ENCODE data around the gene NEU3.
"Not testable (repeated sequence)": the region's sequence is repeated elsewhere in the genome, so short reads cannot be mapped to it uniquely, and the experiment has no call there.

NEU3 gene

DNA sequence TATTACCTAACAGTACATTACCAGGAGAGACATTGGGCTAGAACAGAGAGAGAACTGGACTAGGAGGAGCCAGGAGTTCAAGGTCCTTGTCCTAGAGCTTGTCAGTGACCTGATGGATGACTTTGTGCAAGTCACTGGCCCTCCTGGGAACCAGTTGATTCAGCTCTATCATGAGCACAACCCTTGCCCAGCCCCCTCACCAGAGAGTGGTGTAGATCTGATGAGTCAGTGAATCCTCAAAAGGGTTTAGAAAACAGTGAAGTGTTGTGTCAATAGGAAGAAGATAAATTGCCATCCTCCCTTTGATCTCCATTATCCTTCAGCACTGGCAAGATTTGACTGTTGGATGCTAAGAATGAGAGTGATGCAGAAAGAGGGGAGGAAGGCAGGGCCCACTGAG, 24.3 kb downstream of the NEU3 start:
- Histone ChIP-seq H3K36me3 (ENCODE audit: control insufficient read depth, insufficient read depth, low read length) (peaks cover 29% of the 10 kb centered on the region), H3K9me3 (ENCODE audit: control insufficient read depth, insufficient read depth, low read depth, low read length) (peaks cover 4% of the 10 kb centered on the region), H3K9ac (ENCODE audit: low read length) (no peak overlapping the region), H3K27ac (ENCODE audit: low read depth, low read length) (no peak overlapping the region), H3K4me1 (ENCODE audit: control insufficient read depth, insufficient read depth, low read length) (no peaks in the 10 kb centered on the region; the same call in 1 of the 2 replicates), H3K4me3 (ENCODE audit: low read depth, low read length) (no peak overlapping the region), H3K27me3 (ENCODE audit: control insufficient read depth, insufficient read depth, low read length) (no peaks in the 10 kb centered on the region)

DNA sequence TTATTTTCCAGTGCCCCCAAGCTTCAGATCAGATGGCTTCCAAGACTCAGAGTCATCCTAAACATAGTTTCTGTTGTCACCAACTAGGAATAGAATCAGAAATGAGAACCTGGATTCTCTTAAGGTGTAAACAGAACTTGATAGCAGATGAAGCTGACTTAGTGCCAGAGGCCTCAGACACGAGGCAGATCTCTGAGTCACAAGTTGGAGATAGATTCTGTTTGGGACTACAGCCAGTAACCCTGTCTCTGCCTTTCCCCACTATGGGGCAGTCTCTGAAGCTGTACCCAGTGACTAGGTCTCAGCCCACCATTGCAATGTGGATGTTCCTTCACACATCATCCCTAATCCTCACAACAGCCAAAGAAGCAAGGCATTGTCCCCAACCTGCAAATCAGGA, 25.4 kb downstream of the NEU3 start:
- Histone ChIP-seq H3K4me3 (ENCODE audit: low read depth, low read length) (no peak overlapping the region), H3K27me3 (ENCODE audit: control insufficient read depth, insufficient read depth, low read length) (no peaks in the 10 kb centered on the region), H3K36me3 (ENCODE audit: control insufficient read depth, insufficient read depth, low read length) (peaks cover 21% of the 10 kb centered on the region), H3K9me3 (ENCODE audit: control insufficient read depth, insufficient read depth, low read depth, low read length) (peaks cover 10% of the 10 kb centered on the region), H3K27ac (ENCODE audit: low read depth, low read length) (no peak overlapping the region), H3K4me1 (ENCODE audit: control insufficient read depth, insufficient read depth, low read length) (no peaks in the 10 kb centered on the region; the same call in 1 of the 2 replicates), H3K9ac (ENCODE audit: low read length) (no peak overlapping the region)

DNA sequence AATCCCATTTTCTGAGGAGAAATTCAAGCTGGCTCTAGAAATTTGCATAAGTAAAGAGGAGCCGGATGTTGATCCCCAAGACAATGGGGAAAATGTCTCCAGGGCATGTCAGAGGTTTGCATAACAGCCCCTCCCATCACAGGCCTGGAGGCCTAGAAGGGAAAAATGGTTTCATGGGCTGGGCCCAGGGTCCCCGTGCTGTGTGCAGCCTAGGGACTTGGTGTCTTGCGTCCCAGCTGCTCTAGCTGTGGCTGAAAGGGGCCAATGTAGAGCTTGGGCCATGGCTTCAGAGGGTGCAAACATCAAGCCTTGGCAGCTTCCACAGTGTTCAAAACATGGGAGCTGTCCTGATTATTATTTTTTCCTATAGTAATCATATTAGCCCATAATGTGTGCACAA, 30.5 kb downstream of the NEU3 start:
- not testable (repeated sequence) for H3K4me1 ChIP-seq (ENCODE audit: control insufficient read depth, insufficient read depth, low read length); H3K27me3 ChIP-seq (ENCODE audit: control insufficient read depth, insufficient read depth, low read length); H3K9ac ChIP-seq (ENCODE audit: low read length); H3K27ac ChIP-seq (ENCODE audit: low read depth, low read length); H3K36me3 ChIP-seq (ENCODE audit: control insufficient read depth, insufficient read depth, low read length); H3K4me3 ChIP-seq (ENCODE audit: low read depth, low read length)
- peaks cover 28% of the 10 kb centered on the region for H3K9me3 ChIP-seq (ENCODE audit: control insufficient read depth, insufficient read depth, low read depth, low read length)

DNA sequence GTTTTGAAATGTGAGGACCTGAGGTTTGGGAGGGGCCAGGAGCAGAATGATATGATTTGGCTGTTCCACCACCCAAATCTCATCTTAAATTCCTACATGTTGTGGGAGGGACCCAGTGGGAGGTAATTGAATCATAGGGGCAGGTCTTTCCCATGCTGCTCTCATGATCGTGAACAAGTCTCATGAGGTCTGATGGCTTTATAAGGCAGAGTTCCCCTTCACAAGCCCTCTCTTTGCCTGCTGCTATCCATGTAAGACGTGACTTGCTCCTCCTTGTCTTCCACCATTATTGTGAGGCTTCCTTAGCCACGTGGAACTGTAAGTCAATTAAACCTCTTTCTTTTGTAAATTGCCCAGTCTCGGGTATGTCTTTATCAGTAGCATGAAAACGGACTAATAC, 31.6 kb downstream of the NEU3 start:
- H3K4me1 ChIP-seq (ENCODE audit: control insufficient read depth, insufficient read depth, low read length); H3K9ac ChIP-seq (ENCODE audit: low read length); H3K4me3 ChIP-seq (ENCODE audit: low read depth, low read length); H3K27ac ChIP-seq (ENCODE audit: low read depth, low read length); H3K27me3 ChIP-seq (ENCODE audit: control insufficient read depth, insufficient read depth, low read length); H3K36me3 ChIP-seq (ENCODE audit: control insufficient read depth, insufficient read depth, low read length): not testable (repeated sequence)
- peaks cover 28% of the 10 kb centered on the region for H3K9me3 ChIP-seq (ENCODE audit: control insufficient read depth, insufficient read depth, low read depth, low read length)

DNA sequence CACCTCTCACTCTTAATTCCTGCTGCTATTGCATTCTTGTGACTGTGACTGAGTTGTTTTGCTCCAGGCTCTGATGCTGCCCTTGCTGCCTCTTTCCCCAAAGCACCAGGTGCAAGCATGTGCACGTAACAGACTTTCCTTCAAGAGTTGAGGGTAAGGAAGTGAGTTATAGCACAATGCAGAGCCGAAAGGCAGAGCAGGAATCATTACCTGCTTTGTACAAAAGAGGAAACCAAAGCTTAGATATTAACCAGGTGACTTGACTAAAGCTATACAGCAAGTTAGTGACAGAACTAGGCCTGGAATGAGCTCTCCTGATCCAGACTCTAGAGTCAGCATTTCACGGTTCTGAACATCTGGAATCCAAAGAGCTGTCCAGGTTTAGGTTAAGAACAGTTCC, 33.6 kb downstream of the NEU3 start:
- Histone ChIP-seq H3K4me3 (ENCODE audit: low read depth, low read length) (no peak overlapping the region), H3K27me3 (ENCODE audit: control insufficient read depth, insufficient read depth, low read length) (no peaks in the 10 kb centered on the region), H3K36me3 (ENCODE audit: control insufficient read depth, insufficient read depth, low read length) (no peaks in the 10 kb centered on the region), H3K9me3 (ENCODE audit: control insufficient read depth, insufficient read depth, low read depth, low read length) (peaks cover 28% of the 10 kb centered on the region), H3K9ac (ENCODE audit: low read length) (no peak overlapping the region), H3K4me1 (ENCODE audit: control insufficient read depth, insufficient read depth, low read length) (no peaks in the 10 kb centered on the region; the same call in 1 of the 2 replicates), H3K27ac (ENCODE audit: low read depth, low read length) (no peak overlapping the region)

DNA sequence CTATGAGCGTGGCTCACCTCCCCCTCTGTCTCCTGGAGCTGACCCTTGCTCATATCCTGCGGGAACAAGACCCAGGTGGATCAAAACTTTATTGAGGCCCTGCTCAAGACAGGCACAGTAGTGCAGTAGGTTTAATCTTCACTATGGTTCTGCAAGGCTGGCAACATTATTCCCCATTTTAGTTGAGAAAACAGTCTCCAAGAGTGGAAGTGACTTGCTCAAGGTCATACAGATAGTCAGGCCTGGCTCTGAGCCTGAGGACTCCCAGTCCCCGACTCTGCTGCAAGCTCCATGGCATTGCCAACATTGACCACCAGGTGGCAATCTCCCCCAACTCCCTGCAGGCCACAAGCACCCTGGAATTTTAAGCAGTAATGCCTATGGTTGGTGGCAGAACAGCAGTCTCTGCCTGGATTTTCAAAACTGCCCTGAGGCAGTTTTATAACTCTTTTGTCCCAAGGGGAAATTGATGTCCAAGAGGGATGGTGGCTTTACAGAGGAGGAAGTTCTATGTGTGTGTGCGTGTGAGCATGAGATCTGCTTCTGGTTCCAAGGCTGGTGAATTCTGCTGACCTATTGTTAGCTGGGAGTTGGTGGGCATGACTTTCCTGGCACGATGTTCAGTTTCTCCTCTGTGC, 34.1 kb downstream of the NEU3 start:
- no peaks in the 10 kb centered on the region for H3K36me3 ChIP-seq (ENCODE audit: control insufficient read depth, insufficient read depth, low read length)
- H3K4me3 ChIP-seq (ENCODE audit: low read depth, low read length) = no peak overlapping the region
- H3K4me1 ChIP-seq (ENCODE audit: control insufficient read depth, insufficient read depth, low read length) = no peaks in the 10 kb centered on the region; the same call in 1 of the 2 replicates
- H3K9me3 ChIP-seq (ENCODE audit: control insufficient read depth, insufficient read depth, low read depth, low read length) = peaks cover 26% of the 10 kb centered on the region
- H3K27me3 ChIP-seq (ENCODE audit: control insufficient read depth, insufficient read depth, low read length) = no peaks in the 10 kb centered on the region
- H3K9ac ChIP-seq (ENCODE audit: low read length) = no peak overlapping the region
- H3K27ac ChIP-seq (ENCODE audit: low read depth, low read length) = no peak overlapping the region

DNA sequence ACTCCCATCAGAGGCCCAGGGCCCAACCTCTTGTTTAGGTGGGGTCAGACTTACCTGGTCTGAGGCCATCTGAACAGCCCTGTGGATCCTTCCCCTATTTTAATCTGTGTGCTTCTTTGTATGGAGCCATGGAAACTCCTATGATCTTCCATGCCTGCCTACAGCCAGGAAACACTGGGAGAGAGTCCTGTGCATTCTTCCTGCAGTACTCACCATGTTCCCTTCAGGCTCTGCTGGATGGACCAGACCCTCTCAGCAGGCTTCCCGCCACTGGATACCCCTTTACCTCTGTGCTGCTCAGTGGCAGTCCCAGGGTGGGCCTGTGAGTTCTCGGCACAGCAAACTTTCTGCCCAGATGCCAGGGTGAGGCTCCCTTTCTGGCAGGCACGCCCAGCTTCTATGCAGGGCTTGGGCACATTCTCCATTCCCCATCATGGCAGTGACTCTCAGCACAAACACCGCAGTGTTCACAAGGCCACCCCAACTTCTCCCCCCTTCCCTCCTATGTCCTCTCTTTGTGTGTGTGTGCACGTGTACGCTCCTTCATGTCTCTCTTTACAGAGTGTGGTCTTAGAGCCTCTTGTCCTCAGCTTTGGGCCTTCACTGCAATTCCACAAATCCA, 34.8 kb downstream of the NEU3 start:
- Histone ChIP-seq H3K4me1 (ENCODE audit: control insufficient read depth, insufficient read depth, low read length) (no peaks in the 10 kb centered on the region; the same call in 1 of the 2 replicates), H3K27ac (ENCODE audit: low read depth, low read length) (no peak overlapping the region), H3K36me3 (ENCODE audit: control insufficient read depth, insufficient read depth, low read length) (no peaks in the 10 kb centered on the region), H3K27me3 (ENCODE audit: control insufficient read depth, insufficient read depth, low read length) (no peaks in the 10 kb centered on the region), H3K9me3 (ENCODE audit: control insufficient read depth, insufficient read depth, low read depth, low read length) (peaks cover 20% of the 10 kb centered on the region), H3K9ac (ENCODE audit: low read length) (no peak overlapping the region), H3K4me3 (ENCODE audit: low read depth, low read length) (no peak overlapping the region)

DNA sequence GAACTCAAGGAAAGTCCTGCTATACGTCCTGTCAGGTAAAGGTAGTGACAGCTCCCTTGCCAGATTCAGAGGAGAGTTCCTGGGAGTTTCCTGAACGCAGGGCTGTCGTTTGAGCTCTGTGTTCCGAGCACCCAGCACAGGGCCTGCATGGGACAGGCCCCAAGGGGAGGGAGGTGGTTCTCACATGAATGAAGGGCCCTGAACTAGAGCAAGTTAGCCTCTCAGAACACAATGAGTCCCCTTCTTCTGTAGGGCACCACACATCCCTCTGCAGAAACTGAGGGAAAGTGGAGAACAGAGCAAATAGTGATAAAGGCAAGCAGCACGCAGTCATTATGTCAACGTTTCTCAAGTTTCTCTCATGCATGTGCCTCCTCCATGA, 35.3 kb downstream of the NEU3 start:
- Histone ChIP-seq H3K9me3 (ENCODE audit: control insufficient read depth, insufficient read depth, low read depth, low read length) (peaks cover 20% of the 10 kb centered on the region), H3K9ac (ENCODE audit: low read length) (no peak overlapping the region), H3K27me3 (ENCODE audit: control insufficient read depth, insufficient read depth, low read length) (no peaks in the 10 kb centered on the region), H3K4me1 (ENCODE audit: control insufficient read depth, insufficient read depth, low read length) (no peaks in the 10 kb centered on the region; the same call in 1 of the 2 replicates), H3K36me3 (ENCODE audit: control insufficient read depth, insufficient read depth, low read length) (no peaks in the 10 kb centered on the region), H3K27ac (ENCODE audit: low read depth, low read length) (no peak overlapping the region), H3K4me3 (ENCODE audit: low read depth, low read length) (no peak overlapping the region)

DNA sequence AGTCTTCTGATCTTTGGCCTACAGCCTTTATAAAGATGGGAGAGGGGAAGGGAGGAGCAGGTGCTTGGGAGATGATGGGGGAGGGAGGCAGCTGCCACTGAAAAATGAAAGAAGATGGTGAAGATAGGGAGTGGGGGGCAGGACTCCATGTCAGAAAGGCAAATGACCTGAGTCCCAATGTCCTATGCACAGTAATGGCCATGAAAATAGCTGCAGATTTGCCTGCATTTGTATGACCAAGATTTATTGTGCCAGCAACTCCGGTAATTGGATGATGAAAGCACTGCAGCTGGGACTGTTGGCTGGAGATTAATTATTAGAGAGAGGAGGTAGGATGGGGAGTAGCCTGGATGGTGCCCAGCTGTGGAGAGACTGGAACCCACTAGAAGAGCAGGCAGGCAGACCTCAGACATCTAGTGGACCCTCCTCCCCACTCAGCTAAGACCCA, 36.1 kb downstream of the NEU3 start:
- peaks cover 12% of the 10 kb centered on the region for H3K9me3 ChIP-seq (ENCODE audit: control insufficient read depth, insufficient read depth, low read depth, low read length)
- no peak overlapping the region for H3K9ac ChIP-seq (ENCODE audit: low read length)
- no peaks in the 10 kb centered on the region for H3K36me3 ChIP-seq (ENCODE audit: control insufficient read depth, insufficient read depth, low read length)
- H3K27ac ChIP-seq (ENCODE audit: low read depth, low read length) = no peak overlapping the region
- no peak overlapping the region for H3K4me3 ChIP-seq (ENCODE audit: low read depth, low read length)
- no peaks in the 10 kb centered on the region; the same call in 1 of the 2 replicates for H3K4me1 ChIP-seq (ENCODE audit: control insufficient read depth, insufficient read depth, low read length)
- H3K27me3 ChIP-seq (ENCODE audit: control insufficient read depth, insufficient read depth, low read length) = no peaks in the 10 kb centered on the region

DNA sequence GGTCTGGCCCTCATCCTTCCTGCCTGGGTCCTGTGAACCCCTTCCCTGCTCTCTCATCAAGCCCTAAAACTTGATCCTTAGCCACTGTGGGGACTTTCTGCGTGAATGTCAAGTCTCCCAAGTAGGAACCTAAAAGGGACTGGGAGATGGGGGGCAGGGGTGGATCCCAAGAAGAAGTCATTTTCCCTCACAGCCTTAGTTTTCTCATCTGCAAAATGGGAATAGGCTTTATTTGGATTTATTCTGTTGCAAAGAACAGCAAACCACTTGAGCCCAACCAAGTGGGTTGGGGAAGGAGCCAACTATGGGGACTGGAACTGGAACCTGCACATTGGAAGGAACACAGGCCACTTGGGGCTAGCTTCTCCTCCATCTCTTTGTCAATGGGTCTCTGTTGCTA, 36.8 kb downstream of the NEU3 start:
- H3K4me3 ChIP-seq (ENCODE audit: low read depth, low read length) = no peak overlapping the region
- no peaks in the 10 kb centered on the region for H3K27me3 ChIP-seq (ENCODE audit: control insufficient read depth, insufficient read depth, low read length)
- H3K9ac ChIP-seq (ENCODE audit: low read length) = no peak overlapping the region
- H3K36me3 ChIP-seq (ENCODE audit: control insufficient read depth, insufficient read depth, low read length) = no peaks in the 10 kb centered on the region
- H3K4me1 ChIP-seq (ENCODE audit: control insufficient read depth, insufficient read depth, low read length) = no peaks in the 10 kb centered on the region; the same call in 1 of the 2 replicates
- no peak overlapping the region for H3K27ac ChIP-seq (ENCODE audit: low read depth, low read length)
- H3K9me3 ChIP-seq (ENCODE audit: control insufficient read depth, insufficient read depth, low read depth, low read length) = peaks cover 4% of the 10 kb centered on the region

DNA sequence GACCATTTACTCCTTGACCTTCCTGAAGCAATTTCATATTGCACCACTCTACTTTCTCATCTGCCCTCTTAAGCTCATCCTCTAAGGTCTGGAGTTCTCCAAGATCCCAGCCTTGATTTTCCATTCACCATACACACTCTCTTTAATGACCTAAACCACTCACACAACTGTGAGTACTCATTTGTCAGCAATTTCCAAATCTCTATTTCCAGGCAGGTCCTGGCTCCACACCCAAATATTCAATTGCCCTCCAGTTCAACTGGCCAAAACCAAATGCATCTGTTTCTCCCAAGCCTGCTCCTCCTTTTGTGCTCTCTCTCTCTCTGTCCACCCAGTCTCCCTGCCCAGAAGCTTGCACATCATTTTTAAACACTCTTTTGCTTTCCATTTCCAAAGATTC, 39.6 kb downstream of the NEU3 start:
- no peak overlapping the region for H3K9ac ChIP-seq (ENCODE audit: low read length)
- H3K9me3 ChIP-seq (ENCODE audit: control insufficient read depth, insufficient read depth, low read depth, low read length) = no peaks in the 10 kb centered on the region
- H3K27me3 ChIP-seq (ENCODE audit: control insufficient read depth, insufficient read depth, low read length) = no peaks in the 10 kb centered on the region
- H3K4me3 ChIP-seq (ENCODE audit: low read depth, low read length) = no peak overlapping the region
- H3K27ac ChIP-seq (ENCODE audit: low read depth, low read length) = no peak overlapping the region
- H3K36me3 ChIP-seq (ENCODE audit: control insufficient read depth, insufficient read depth, low read length) = no peaks in the 10 kb centered on the region
- H3K4me1 ChIP-seq (ENCODE audit: control insufficient read depth, insufficient read depth, low read length) = no peaks in the 10 kb centered on the region
